DND-41 (cell line): ENCODE results near the gene CHMP1A.
"Not testable (repeated sequence)": the region's sequence is repeated elsewhere in the genome, so short reads cannot be mapped to it uniquely, and the experiment has no call there.

Experiments used
- CTCF ChIP-seq: IDR thresholded peaks from 2 replicates; pipeline ENCODE4 v1.5.1; 2012; ENCODE audit warnings: borderline replicate concordance, low read length, moderate library complexity, mild to moderate bottlenecking; ENCODE audit not compliant: poor library complexity, severe bottlenecking; ENCODE audit errors: extremely low read depth
- EZH2 ChIP-seq: IDR thresholded peaks from 3 replicates; pipeline ENCODE4 v1.6.1; 2012; ENCODE audit warnings: borderline replicate concordance, low read depth, mild to moderate bottlenecking, moderate library complexity, low read length, inconsistent platforms; ENCODE audit not compliant: severe bottlenecking

DNA sequence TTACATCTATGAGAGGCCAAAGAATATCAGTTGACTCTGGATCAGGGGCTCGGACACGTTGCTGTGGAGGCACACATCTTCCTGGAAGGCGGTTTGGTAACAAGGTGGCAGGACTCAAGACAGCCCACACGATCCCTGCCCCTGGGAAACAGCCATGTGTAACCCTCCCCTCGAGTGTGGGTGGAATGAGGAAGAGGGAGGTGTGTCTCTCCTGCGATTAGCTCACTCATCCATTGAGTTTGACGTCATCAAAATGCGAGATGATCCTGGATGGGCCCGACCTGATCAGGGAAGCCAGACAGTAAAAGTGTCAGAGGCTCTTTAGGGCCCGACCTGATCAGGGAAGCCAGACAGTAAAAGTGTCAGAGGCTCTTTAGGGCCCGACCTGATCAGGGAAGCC, 6.7 kb upstream of the CHMP1A start:
- TF ChIP-seq CTCF, EZH2: not testable (repeated sequence)
